ENCODE results near the gene MPP4. TPM values are rescaled to one million over a fixed set of nuclear protein-coding genes. Genes with fewer than 3 reads are reported as not detected.
"Not testable (repeated sequence)": the region's sequence is repeated elsewhere in the genome, so short reads cannot be mapped to it uniquely, and the experiment has no call there.

The MPP4 gene
- total RNA-seq, 1 donor from 2014 or later = not detected

- Mint-ChIP-seq H3K27ac (no peak overlapping the region), H3K4me3 (no peak overlapping the region), H3K4me1 (no peaks in the 10 kb centered on the region), H3K9me3 (no peaks in the 10 kb centered on the region), H3K36me3 (ENCODE audit: low read depth) (no peaks in the 10 kb centered on the region), H3K27me3 (peaks cover 7% of the 10 kb centered on the region)
- TF ChIP-seq CTCF (IDR thresholded peaks at IDR 0.05) = no peak
- intact Hi-C loops (cut with micrococcal nuclease) = no loop called here
- CTCF ChIA-PET = no interaction called here
- no peak for ATAC-seq (ENCODE audit: low read depth)
- POLR2A ChIA-PET = no interaction called here
- DNase-seq = no peak
Measured at GRCh38 chr2:201675454-201675853, 23.0 kb downstream of the MPP4 start.

DNA sequence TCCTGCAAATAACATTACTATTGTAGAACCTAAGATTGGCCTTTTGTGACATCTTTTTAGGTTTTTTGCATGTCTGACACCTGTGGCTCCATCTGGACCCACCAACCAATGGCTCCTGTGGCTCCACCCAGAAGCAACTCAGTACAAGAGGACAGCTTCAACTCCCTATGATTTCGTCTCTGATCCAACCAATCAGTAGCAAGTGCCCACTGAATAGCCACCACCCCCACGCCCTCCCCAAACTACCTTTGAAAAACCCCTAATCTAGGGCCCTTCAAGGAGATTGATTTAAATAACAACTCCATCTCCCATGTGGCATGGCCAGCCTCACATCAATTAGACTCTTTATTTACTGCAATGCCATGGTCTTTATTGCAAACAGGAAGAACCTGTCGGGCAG lies 23.6 kb downstream of the MPP4 start:
- no peak overlapping the region for H3K27ac Mint-ChIP-seq
- H3K4me3 Mint-ChIP-seq = no peak overlapping the region
- TF ChIP-seq CTCF (IDR thresholded peaks at IDR 0.05) = no peak
- H3K4me1 Mint-ChIP-seq = no peaks in the 10 kb centered on the region
- H3K36me3 Mint-ChIP-seq (ENCODE audit: low read depth) = no peaks in the 10 kb centered on the region
- H3K9me3 Mint-ChIP-seq = no peaks in the 10 kb centered on the region
- ChIA-PET CTCF (no interaction called here), POLR2A (no interaction called here)
- intact Hi-C loops (cut with micrococcal nuclease) = no loop called here
- peaks cover 10% of the 10 kb centered on the region for H3K27me3 Mint-ChIP-seq
- ATAC-seq (ENCODE audit: low read depth) (no peak), DNase-seq (no peak)

- CTCF ChIA-PET = no interaction called here
- no peak for TF ChIP-seq CTCF (IDR thresholded peaks at IDR 0.05)
Measured at GRCh38 chr2:201674298-201674697, 24.1 kb downstream of the MPP4 start.

DNA sequence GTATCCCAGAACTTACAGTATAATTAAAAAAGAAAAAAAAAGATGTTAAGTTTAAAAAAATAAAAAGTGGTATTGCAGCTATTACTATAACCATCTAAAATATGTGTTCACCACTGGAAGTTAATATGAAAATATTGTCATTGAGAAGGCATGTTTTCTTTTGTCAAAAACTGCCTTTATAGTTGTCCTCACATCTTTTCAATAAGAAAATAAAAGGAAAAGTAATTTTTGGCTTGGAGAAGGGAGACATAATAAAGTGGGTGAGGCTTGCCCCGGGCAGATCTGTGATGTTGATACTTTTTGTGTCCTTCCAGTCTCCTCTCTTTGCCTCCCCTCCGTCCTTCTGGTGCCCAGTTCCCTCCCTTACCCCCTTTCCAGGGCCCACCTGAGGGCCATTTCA lies 24.9 kb downstream of the MPP4 start:
- Mint-ChIP-seq H3K4me3 (no peak overlapping the region), H3K9me3 (no peaks in the 10 kb centered on the region), H3K4me1 (no peaks in the 10 kb centered on the region), H3K27me3 (peaks cover 10% of the 10 kb centered on the region), H3K36me3 (ENCODE audit: low read depth) (no peaks in the 10 kb centered on the region), H3K27ac (no peak overlapping the region)
- no peak for TF ChIP-seq CTCF (IDR thresholded peaks at IDR 0.05)
- ATAC-seq (ENCODE audit: low read depth) (no peak), DNase-seq (no peak)
- intact Hi-C loops (cut with micrococcal nuclease) = no loop called here
- ChIA-PET CTCF (no interaction called here), POLR2A (no interaction called here)

More at GRCh38 chr2:201674298-201674697, 24.1 kb downstream of the MPP4 start:
- no peak for ATAC-seq (ENCODE audit: low read depth)
- H3K4me3 Mint-ChIP-seq = no peak overlapping the region
- POLR2A ChIA-PET = no interaction called here
- H3K36me3 Mint-ChIP-seq (ENCODE audit: low read depth) = no peaks in the 10 kb centered on the region
- no peaks in the 10 kb centered on the region for H3K9me3 Mint-ChIP-seq
- intact Hi-C loops (cut with micrococcal nuclease) = no loop called here
- no peak overlapping the region for H3K27ac Mint-ChIP-seq
- H3K4me1 Mint-ChIP-seq = no peaks in the 10 kb centered on the region
- H3K27me3 Mint-ChIP-seq = peaks cover 10% of the 10 kb centered on the region
- DNase-seq = no peak

GRCh38 chr2:201671205-201671604 lies 27.2 kb downstream of the MPP4 start:
- H3K4me1 Mint-ChIP-seq; POLR2A ChIA-PET; ATAC-seq (ENCODE audit: low read depth); H3K36me3 Mint-ChIP-seq (ENCODE audit: low read depth); DNase-seq; intact Hi-C loops (cut with micrococcal nuclease); H3K9me3 Mint-ChIP-seq; H3K4me3 Mint-ChIP-seq; H3K27ac Mint-ChIP-seq: not testable (repeated sequence)
- CTCF ChIA-PET = interaction anchor here (0.7 kb wide), 1 partner anchor 278 kb away, joined by 3 read pairs; no protein-coding TSS in a partner anchor
- H3K27me3 Mint-ChIP-seq = peaks cover 10% of the 10 kb centered on the region

- Mint-ChIP-seq H3K4me1 (no peaks in the 10 kb centered on the region), H3K36me3 (ENCODE audit: low read depth) (no peaks in the 10 kb centered on the region), H3K9me3 (no peaks in the 10 kb centered on the region), H3K27ac (no peak overlapping the region), H3K27me3 (peaks cover 10% of the 10 kb centered on the region), H3K4me3 (no peak overlapping the region)
- no peak for ATAC-seq (ENCODE audit: low read depth)
- DNase-seq = no peak
- ChIA-PET POLR2A (no interaction called here), CTCF (no interaction called here)
- TF ChIP-seq CTCF (IDR thresholded peaks at IDR 0.05) = no peak
- intact Hi-C loops (cut with micrococcal nuclease) = no loop called here
Measured at GRCh38 chr2:201669865-201670264, 28.6 kb downstream of the MPP4 start.
